ENCODE data around the gene RBM10.
"Not testable (repeated sequence)": the region's sequence is repeated elsewhere in the genome, so short reads cannot be mapped to it uniquely, and the experiment has no call there.

RBM10 gene

GRCh38 chrX:47144626-47145394 is at the start of gene RBM10, which contains the start of gene NDUFB11:
Gene RBM10, plus strand, starts transcription at chrX:47145221. Its CDS starts 2,261 bp downstream, at chrX:47147482.
Gene NDUFB11, minus strand, starts transcription at chrX:47144702. Its CDS starts 23 bp downstream, at chrX:47144679.
- peak; percentile 90 for DNase-seq

- no peak for DNase-seq
Observed at GRCh38 chrX:47097018-47097417, 48.0 kb upstream of the RBM10 start.

- no peak for DNase-seq
Observed at GRCh38 chrX:47098338-47099094, 46.5 kb upstream of the RBM10 start.

GRCh38 chrX:47101206-47101605 is 43.8 kb upstream of the RBM10 start:
- no peak for DNase-seq

- DNase-seq: not testable (repeated sequence)
Observed at GRCh38 chrX:47110936-47111615, 33.9 kb upstream of the RBM10 start.

GRCh38 chrX:47112316-47112954 is 32.6 kb upstream of the RBM10 start:
- no peak for DNase-seq

- DNase-seq: not testable (repeated sequence)
Observed at GRCh38 chrX:47116551-47117110, 28.4 kb upstream of the RBM10 start.

GRCh38 chrX:47124466-47124865 is 20.6 kb upstream of the RBM10 start:
- DNase-seq: not testable (repeated sequence)

- peak; percentile 86 for DNase-seq
Observed at GRCh38 chrX:47129157-47129898, 15.7 kb upstream of the RBM10 start.

- DNase-seq: no peak
Observed at GRCh38 chrX:47129899-47130358, 15.1 kb upstream of the RBM10 start.

GRCh38 chrX:47133493-47133892 is 11.5 kb upstream of the RBM10 start:
- no peak for DNase-seq

- DNase-seq: not testable (repeated sequence)
Observed at GRCh38 chrX:47135650-47136049, 9.4 kb upstream of the RBM10 start.

GRCh38 chrX:47138171-47138570 is 6.8 kb upstream of the RBM10 start:
- DNase-seq: no peak

- no peak for DNase-seq
Observed at GRCh38 chrX:47143894-47144625, 961 bp upstream of the RBM10 start.

- DNase-seq: no peak
Observed at GRCh38 chrX:47145395-47146120, 537 bp downstream of the RBM10 start.

- no peak for DNase-seq
Observed at GRCh38 chrX:47146121-47146935, 1.3 kb downstream of the RBM10 start.

- no peak for DNase-seq
Observed at GRCh38 chrX:47146936-47147859, 2.2 kb downstream of the RBM10 start.

GRCh38 chrX:47148946-47149345 is 3.9 kb downstream of the RBM10 start:
- DNase-seq: no peak
